Upper lobe of left lung (tissue), 4 donors: Measurements from ENCODE around the gene DPP4.

Experiments used
- POLR2A ChIP-seq, 4 donors: fragments of 450-650 bp; IDR thresholded peaks; one replicate each; pipeline ENCODE4 v1.5.1; 2016 to 2017; ENCODE audit warnings: antibody characterized with exemption in 4 of 4, mild to moderate bottlenecking in 2 of 4
- POLR2AphosphoS5 ChIP-seq, 2 donors: sonication (generic); formaldehyde crosslinking; IDR thresholded peaks; one replicate each; pipeline ENCODE4 v1.5.1; 2017; ENCODE audit warnings: antibody characterized with exemption in 2 of 2
- TF ChIP-seq, protein P1 (sequence below), 6 experiments: fragments of 450-650 bp in 4 of 6; fragments of 200-600 bp in 2 of 6; sonication (generic) in 2 of 6; IDR thresholded peaks; one replicate each; pipeline ENCODE4 v1.5.1; 2016 to 2019; ENCODE audit warnings: antibody characterized with exemption in 6 of 6

DNA sequence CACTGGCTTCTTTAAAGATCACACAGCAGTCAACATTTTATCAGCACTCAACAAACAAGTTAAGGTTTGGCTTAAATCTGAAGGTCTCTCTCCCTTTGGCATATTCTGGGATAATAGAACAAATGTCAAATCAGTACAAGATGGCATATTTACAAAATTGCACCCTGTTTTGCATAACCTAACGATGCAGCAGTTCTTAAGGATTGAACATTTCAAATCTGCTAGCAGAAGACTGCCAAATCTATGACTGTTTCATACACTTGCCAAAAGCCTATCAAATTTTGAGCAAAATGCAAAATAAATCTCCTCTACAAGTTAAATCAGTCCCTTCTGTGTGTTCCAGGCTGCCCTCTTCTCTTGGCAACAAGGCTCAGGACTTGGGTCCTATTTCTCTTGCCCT lies 73.6 kb downstream of the DPP4 start:
- TF ChIP-seq POLR2AphosphoS5 (IDR thresholded peaks at IDR 0.05) (no peak), POLR2A (IDR thresholded peaks at IDR 0.05) (no peak)
- TF ChIP-seq, protein P1, sequence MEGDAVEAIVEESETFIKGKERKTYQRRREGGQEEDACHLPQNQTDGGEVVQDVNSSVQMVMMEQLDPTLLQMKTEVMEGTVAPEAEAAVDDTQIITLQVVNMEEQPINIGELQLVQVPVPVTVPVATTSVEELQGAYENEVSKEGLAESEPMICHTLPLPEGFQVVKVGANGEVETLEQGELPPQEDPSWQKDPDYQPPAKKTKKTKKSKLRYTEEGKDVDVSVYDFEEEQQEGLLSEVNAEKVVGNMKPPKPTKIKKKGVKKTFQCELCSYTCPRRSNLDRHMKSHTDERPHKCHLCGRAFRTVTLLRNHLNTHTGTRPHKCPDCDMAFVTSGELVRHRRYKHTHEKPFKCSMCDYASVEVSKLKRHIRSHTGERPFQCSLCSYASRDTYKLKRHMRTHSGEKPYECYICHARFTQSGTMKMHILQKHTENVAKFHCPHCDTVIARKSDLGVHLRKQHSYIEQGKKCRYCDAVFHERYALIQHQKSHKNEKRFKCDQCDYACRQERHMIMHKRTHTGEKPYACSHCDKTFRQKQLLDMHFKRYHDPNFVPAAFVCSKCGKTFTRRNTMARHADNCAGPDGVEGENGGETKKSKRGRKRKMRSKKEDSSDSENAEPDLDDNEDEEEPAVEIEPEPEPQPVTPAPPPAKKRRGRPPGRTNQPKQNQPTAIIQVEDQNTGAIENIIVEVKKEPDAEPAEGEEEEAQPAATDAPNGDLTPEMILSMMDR (IDR thresholded peaks at IDR 0.05) = no peak
